Panc1 (cell line): ENCODE data around the gene GNPNAT1.

Experiments
- POLR2AphosphoS5 ChIP-seq: IDR thresholded peaks from 2 replicates; pipeline ENCODE4 v1.6.1; 2012; ENCODE audit warnings: mild to moderate bottlenecking, low read depth, low read length, moderate library complexity
- TCF7L2 ChIP-seq: IDR thresholded peaks from 2 replicates; pipeline ENCODE4 v1.6.1; 2011; ENCODE audit warnings: mild to moderate bottlenecking, low read depth, low read length, inconsistent platforms
- TF ChIP-seq, protein P1 (sequence below): fragments of 450-650 bp; IDR thresholded peaks from 2 replicates; pipeline ENCODE4 v1.5.1; 2017; ENCODE audit warnings: mild to moderate bottlenecking

- TF ChIP-seq TCF7L2 (no peak), POLR2AphosphoS5 (no peak)
- TF ChIP-seq, protein P1, sequence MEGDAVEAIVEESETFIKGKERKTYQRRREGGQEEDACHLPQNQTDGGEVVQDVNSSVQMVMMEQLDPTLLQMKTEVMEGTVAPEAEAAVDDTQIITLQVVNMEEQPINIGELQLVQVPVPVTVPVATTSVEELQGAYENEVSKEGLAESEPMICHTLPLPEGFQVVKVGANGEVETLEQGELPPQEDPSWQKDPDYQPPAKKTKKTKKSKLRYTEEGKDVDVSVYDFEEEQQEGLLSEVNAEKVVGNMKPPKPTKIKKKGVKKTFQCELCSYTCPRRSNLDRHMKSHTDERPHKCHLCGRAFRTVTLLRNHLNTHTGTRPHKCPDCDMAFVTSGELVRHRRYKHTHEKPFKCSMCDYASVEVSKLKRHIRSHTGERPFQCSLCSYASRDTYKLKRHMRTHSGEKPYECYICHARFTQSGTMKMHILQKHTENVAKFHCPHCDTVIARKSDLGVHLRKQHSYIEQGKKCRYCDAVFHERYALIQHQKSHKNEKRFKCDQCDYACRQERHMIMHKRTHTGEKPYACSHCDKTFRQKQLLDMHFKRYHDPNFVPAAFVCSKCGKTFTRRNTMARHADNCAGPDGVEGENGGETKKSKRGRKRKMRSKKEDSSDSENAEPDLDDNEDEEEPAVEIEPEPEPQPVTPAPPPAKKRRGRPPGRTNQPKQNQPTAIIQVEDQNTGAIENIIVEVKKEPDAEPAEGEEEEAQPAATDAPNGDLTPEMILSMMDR, result no peak
These were observed 46.0 kb upstream of the GNPNAT1 start for GRCh38 chr14:52837451-52837850.
